VCaP (cell line): ENCODE data around the gene ADGRB3.
"Not testable (repeated sequence)": the region's sequence is repeated elsewhere in the genome, so short reads cannot be mapped to it uniquely, and the experiment has no call there.

Experiments used
- H3K27ac ChIP-seq: fragments of 450-650 bp; 2 replicates; pipeline ENCODE4 v1.5.1; 2017
- CTCF ChIP-seq: fragments of 450-650 bp; conservative IDR thresholded peaks from 2 replicates; pipeline ENCODE4 v1.5.1; 2017; ENCODE audit warnings: mild to moderate bottlenecking, moderate library complexity

Gene ADGRB3

GRCh38 chr6:68740828-68741500 lies 105.9 kb downstream of the ADGRB3 start:
- H3K27ac ChIP-seq, result no peak overlapping the region
- no peak for TF ChIP-seq CTCF

DNA sequence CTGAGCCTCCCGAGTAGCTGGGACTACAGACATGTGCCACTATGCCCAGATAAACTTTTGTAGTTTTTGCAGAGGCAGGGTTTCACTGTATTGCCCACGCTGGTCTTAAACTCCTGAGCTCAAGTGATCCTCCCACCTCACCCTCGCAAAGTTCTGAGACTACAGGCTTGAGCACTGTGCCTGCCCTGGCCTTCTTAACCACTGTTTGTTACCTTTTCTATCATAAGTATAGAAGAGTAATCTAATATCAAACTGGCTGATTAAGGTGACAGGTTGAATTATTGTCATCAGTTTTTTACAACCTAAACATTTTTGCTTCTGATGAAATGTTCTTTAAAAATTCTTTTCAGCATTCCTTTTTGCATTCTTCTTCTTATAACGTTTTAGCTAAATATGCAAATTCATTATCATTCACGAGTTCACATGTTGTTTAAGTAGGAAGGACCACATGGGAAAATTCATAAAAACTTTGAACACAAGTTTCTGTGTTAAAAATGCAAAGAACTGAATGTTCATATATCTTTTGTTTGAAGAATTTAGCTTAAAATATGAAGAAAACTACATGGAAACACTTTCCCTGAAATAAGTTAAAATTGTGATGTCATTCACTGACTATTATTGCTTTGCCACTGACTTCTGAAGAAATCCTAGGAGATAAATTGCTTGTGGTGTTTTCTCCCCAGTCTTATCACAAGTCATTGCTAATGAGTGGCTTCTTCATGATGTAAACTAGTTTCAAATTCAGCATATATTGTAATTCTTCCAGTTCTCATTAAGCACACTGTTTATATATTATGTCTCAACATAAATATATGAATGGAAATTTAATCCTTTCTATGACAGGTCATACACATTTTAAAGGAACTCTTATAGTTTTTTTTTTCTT lies 106.7 kb downstream of the ADGRB3 start:
- TF ChIP-seq CTCF, result no peak
- H3K27ac ChIP-seq, result no peak overlapping the region

- TF ChIP-seq CTCF, result no peak
- no peak overlapping the region for H3K27ac ChIP-seq
Observed at GRCh38 chr6:68743099-68743498, 108.0 kb downstream of the ADGRB3 start.

- H3K27ac ChIP-seq, result not testable (repeated sequence)
Observed at GRCh38 chr6:68744376-68744775, 109.3 kb downstream of the ADGRB3 start.

GRCh38 chr6:68746376-68746775 lies 111.3 kb downstream of the ADGRB3 start:
- H3K27ac ChIP-seq, result no peak overlapping the region
- no peak for TF ChIP-seq CTCF

GRCh38 chr6:68747110-68747790 lies 112.2 kb downstream of the ADGRB3 start:
- no peak overlapping the region for H3K27ac ChIP-seq
- TF ChIP-seq CTCF, result no peak

DNA sequence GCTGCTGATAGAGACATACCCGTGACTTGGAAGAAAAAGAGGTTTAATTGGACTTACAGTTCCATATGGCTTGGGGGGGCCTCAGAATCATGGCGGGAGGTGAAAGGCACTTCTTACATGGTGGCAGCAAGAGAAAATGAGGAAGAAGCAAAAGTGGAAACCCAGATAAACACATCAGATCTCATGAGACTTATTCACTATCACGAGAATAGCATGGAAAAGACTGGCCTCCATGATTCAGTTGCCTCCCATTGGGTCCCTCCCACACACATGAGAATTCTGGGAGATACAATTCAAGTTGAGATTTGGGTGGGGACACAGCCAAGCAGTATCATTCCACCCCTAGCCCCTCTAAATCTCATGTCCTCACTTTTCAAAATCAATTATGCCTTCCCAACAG lies 112.8 kb downstream of the ADGRB3 start:
- not testable (repeated sequence) for H3K27ac ChIP-seq

GRCh38 chr6:68754681-68755213 lies 119.7 kb downstream of the ADGRB3 start:
- H3K27ac ChIP-seq, result no peak overlapping the region
- no peak for TF ChIP-seq CTCF
